ENCODE data around the gene FAM118B.
"Not testable (repeated sequence)": the region's sequence is repeated elsewhere in the genome, so short reads cannot be mapped to it uniquely, and the experiment has no call there.

FAM118B gene

DNA sequence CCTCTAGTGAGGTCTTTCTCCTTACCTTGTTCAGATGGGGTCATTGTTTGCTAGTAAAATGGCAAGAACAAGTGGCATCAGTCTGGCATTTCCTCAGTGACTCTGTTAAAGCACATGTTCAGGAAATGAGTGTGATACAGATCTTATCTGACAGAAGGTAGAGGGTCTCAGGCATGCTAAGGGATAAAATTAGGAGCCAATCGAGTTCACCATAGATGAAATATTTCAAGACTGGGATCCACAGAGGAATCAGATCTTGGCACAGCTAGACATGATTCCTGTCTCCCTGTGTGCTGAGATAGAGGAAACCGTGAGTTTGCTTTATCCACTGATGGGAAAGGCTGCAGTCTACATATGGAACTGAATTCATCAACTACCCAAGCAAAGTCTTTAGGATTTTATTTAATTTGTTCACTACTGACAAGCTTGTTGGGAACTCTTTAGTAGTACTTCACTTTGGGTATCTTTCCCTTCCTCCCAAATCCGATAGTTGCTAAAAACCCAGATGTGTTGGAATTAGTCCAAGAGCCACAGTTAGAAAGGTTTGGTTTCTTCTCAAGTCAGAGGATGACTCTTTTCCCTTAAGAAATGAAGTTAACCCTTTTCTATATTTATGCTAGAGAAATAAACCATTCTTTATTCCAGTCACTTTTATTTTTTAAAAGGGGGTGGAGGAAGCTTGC, 18.4 kb downstream of the FAM118B start:
- Histone ChIP-seq H3K27ac (ENCODE audit: low read length) (no peak overlapping the region), H3K4me3 (ENCODE audit: low read length) (no peak overlapping the region), H3K27me3 (ENCODE audit: insufficient read depth, low read length) (no peaks in the 10 kb centered on the region), H3K36me3 (ENCODE audit: insufficient read depth, low read depth, low read length) (peaks cover 17% of the 10 kb centered on the region), H3K4me1 (ENCODE audit: insufficient read depth, low read length) (no peaks in the 10 kb centered on the region), H3K9ac (ENCODE audit: low read depth, low read length) (no peak overlapping the region), H3K9me3 (ENCODE audit: insufficient read depth, low read depth, low read length) (no peaks in the 10 kb centered on the region)

DNA sequence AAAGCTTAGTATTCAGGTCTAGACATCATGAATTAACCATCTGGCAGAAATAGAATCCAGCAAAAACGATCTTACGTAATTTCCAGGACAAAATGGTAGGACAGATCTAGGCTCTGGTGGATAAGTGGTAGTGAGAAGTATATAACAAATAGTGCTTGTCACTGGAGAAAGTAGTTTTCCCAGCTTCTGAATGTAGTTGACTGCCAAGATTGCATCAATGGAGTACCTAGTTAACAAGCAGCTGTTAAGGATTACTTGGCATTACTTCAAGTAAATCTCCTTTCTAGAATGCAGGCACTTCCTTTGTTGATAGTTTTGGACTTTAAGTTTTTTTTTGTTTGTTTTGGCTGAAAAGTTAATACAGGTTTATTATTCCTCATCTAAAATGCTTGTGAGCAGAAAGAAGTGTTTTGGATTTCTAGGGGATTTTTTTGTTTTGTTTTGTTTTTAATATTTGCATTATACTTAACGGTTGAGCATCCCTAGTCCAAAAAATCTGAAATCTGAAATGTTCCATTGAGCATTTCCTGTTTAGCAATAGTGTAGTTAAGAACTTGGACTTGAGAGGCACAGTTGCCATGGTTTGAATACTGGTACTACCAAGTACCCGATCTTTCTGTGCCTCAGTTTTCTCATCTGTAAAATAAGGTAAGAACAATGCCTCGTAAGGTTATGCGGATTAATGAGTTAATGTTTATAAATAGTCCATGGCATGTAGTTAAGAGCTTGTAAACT, 20.3 kb downstream of the FAM118B start:
- Histone ChIP-seq H3K36me3 (ENCODE audit: insufficient read depth, low read depth, low read length) (peaks cover 34% of the 10 kb centered on the region), H3K27ac (ENCODE audit: low read length) (no peak overlapping the region), H3K4me3 (ENCODE audit: low read length) (no peak overlapping the region), H3K4me1 (ENCODE audit: insufficient read depth, low read length) (no peaks in the 10 kb centered on the region), H3K9me3 (ENCODE audit: insufficient read depth, low read depth, low read length) (no peaks in the 10 kb centered on the region), H3K9ac (ENCODE audit: low read depth, low read length) (no peak overlapping the region), H3K27me3 (ENCODE audit: insufficient read depth, low read length) (no peaks in the 10 kb centered on the region)

DNA sequence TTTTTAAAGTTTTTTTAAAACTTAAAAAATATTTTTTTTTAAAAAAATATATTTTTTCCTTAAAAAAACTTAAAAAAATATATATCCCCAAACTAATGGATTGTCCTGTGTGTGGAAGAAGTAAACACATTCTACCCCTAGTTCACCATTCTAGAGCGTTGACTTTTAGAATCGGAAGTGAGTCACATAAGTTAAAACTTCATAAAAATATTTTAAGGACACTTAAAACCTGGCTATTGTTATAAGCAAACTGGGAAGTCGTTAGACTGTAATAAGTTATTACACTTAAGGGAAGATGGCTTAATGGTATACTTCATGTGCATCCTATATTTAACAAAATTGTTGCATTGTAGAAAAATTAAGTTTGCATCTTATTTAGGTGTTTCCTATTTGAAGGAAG, 21.1 kb downstream of the FAM118B start:
- peaks cover 34% of the 10 kb centered on the region for H3K36me3 ChIP-seq (ENCODE audit: insufficient read depth, low read depth, low read length)
- no peaks in the 10 kb centered on the region for H3K27me3 ChIP-seq (ENCODE audit: insufficient read depth, low read length)
- H3K4me3 ChIP-seq (ENCODE audit: low read length), result no peak overlapping the region
- H3K27ac ChIP-seq (ENCODE audit: low read length), result no peak overlapping the region
- no peak overlapping the region for H3K9ac ChIP-seq (ENCODE audit: low read depth, low read length)
- H3K9me3 ChIP-seq (ENCODE audit: insufficient read depth, low read depth, low read length), result no peaks in the 10 kb centered on the region
- H3K4me1 ChIP-seq (ENCODE audit: insufficient read depth, low read length), result no peaks in the 10 kb centered on the region

DNA sequence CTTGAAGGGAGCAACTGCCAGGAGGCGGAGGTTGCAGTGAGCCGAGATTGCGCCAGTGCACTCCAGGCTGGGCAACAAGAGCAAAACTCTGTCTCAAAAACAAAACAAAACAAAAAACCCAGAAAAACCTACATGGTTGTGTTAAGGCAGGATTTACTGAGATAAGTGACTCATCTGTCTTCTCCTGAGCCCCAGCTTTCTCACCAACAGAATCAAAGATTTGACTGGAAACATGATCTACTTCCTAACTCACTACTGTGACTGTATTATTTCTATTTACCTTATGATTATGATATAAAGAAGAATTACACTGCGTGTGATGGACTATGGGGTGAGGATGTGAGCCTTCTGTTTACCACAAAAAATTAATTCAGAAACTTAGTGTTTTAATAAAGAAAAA, 21.8 kb downstream of the FAM118B start:
- Histone ChIP-seq H3K36me3 (ENCODE audit: insufficient read depth, low read depth, low read length) (peaks cover 37% of the 10 kb centered on the region), H3K27me3 (ENCODE audit: insufficient read depth, low read length) (no peaks in the 10 kb centered on the region), H3K9me3 (ENCODE audit: insufficient read depth, low read depth, low read length) (no peaks in the 10 kb centered on the region), H3K9ac (ENCODE audit: low read depth, low read length) (no peak overlapping the region), H3K27ac (ENCODE audit: low read length) (no peak overlapping the region), H3K4me1 (ENCODE audit: insufficient read depth, low read length) (no peaks in the 10 kb centered on the region), H3K4me3 (ENCODE audit: low read length) (no peak overlapping the region)

DNA sequence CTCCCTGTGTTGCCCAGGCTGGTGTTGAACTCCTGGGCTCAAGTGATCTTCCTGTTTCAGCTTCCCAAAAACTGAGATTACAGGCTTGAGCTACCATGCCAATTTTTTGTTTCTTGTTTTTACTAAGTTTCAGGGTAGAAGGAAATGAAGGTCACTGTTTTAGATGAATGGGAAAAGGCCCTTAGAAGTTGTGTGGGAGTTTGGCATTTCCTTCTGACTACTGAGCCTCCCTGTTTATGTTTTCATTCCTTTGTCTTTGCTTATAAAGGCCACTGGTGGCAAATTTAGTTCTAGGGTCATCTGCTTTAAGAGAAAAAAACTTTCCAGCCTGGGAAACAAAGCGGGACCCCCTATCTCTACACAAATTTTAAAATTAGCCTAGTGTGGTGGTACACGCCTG, 35.1 kb downstream of the FAM118B start:
- Histone ChIP-seq H3K27ac (ENCODE audit: low read length) (no peak overlapping the region), H3K9me3 (ENCODE audit: insufficient read depth, low read depth, low read length) (no peaks in the 10 kb centered on the region), H3K9ac (ENCODE audit: low read depth, low read length) (no peak overlapping the region), H3K4me1 (ENCODE audit: insufficient read depth, low read length) (no peaks in the 10 kb centered on the region), H3K4me3 (ENCODE audit: low read length) (no peak overlapping the region), H3K36me3 (ENCODE audit: insufficient read depth, low read depth, low read length) (peaks cover 49% of the 10 kb centered on the region), H3K27me3 (ENCODE audit: insufficient read depth, low read length) (no peaks in the 10 kb centered on the region)

DNA sequence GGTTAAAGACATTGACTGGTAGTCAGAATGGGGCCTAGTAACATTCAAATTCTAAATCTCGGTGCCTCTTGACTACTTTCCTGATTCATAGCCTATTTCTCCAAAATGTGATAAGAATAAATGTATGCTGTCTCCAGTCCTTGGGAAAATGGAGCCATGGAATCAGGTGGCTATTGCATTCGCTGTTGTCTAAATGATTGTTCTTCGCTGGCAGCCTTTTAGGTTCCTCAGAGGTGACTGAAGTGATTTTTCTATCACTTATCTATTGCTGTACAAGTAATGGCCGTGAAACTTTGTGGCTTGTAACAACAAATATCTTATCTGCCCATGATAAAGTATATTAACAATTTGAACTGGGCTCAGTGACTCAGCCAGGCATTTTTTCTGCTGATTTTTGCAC, 41.7 kb downstream of the FAM118B start:
- Histone ChIP-seq H3K4me1 (ENCODE audit: insufficient read depth, low read length) (no peaks in the 10 kb centered on the region), H3K36me3 (ENCODE audit: insufficient read depth, low read depth, low read length) (peaks cover 79% of the 10 kb centered on the region), H3K4me3 (ENCODE audit: low read length) (no peak overlapping the region)

DNA sequence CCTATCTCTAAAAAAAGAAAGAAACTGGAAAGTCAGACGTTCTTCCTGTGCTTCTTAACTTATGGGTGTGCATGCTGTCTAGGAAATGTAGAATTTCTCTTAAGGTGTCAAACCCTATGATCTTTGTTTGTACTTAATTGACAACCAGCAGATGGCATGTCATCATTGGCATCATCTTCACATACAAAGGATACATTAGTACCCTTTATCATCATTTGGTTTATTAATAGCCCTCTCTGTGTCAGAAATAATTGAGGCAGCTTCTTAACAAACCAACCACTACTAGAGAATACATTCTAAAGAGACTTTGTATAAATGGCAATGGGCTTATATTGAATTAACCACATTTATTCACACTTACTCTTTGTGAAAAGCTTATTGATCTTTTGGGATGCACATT, 43.2 kb downstream of the FAM118B start:
- Histone ChIP-seq H3K27ac (ENCODE audit: low read length) (no peak overlapping the region), H3K9me3 (ENCODE audit: insufficient read depth, low read depth, low read length) (no peaks in the 10 kb centered on the region), H3K36me3 (ENCODE audit: insufficient read depth, low read depth, low read length) (peaks cover 84% of the 10 kb centered on the region), H3K27me3 (ENCODE audit: insufficient read depth, low read length) (no peaks in the 10 kb centered on the region), H3K9ac (ENCODE audit: low read depth, low read length) (no peak overlapping the region), H3K4me1 (ENCODE audit: insufficient read depth, low read length) (no peaks in the 10 kb centered on the region), H3K4me3 (ENCODE audit: low read length) (no peak overlapping the region)

More for the DNA sequence above, 41.7 kb downstream of the FAM118B start:
- H3K27ac ChIP-seq (ENCODE audit: low read length), result no peak overlapping the region
- no peaks in the 10 kb centered on the region for H3K27me3 ChIP-seq (ENCODE audit: insufficient read depth, low read length)
- H3K9ac ChIP-seq (ENCODE audit: low read depth, low read length), result no peak overlapping the region
- no peaks in the 10 kb centered on the region for H3K9me3 ChIP-seq (ENCODE audit: insufficient read depth, low read depth, low read length)

DNA sequence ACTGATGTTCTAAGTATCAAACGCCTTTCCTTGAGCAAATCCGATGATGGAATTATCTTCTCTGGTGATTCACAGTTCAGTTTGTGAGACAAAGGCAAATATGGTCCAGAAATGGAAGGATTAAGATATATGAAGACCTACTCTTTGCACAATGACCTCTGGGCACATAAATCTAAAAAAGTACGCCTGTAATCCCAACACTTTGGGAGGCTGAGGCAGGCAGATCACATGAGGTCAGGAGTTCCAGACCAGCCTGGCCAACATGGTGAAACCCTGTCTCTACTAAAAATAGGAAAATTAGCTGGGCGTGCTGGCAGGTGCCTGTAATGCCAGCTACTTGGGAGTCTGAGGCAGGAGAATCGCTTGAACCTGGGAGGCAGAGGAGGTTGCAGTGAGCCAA, 43.9 kb downstream of the FAM118B start:
- not testable (repeated sequence) for H3K27me3 ChIP-seq (ENCODE audit: insufficient read depth, low read length); H3K4me3 ChIP-seq (ENCODE audit: low read length); H3K9ac ChIP-seq (ENCODE audit: low read depth, low read length); H3K4me1 ChIP-seq (ENCODE audit: insufficient read depth, low read length); H3K9me3 ChIP-seq (ENCODE audit: insufficient read depth, low read depth, low read length); H3K27ac ChIP-seq (ENCODE audit: low read length)
- H3K36me3 ChIP-seq (ENCODE audit: insufficient read depth, low read depth, low read length), result peaks cover 85% of the 10 kb centered on the region

DNA sequence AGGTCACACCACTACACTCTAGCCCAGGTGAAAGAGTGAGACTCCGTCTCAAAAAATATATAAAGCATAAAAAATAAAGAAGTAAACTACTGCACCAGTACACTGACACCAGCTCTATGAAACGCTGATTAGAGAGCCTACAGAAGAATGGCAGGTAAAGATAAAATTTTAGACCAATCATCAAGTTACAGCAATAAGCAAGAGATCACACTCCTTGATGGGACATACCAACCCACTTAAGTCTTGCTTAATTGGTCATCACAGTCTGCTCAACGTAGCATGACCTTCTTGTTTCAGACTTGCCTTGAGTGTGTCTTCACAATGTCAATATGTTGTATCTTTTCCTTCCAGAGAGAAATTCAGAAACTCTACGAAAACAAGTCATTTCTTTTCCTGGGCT, 44.6 kb downstream of the FAM118B start:
- no peaks in the 10 kb centered on the region for H3K9me3 ChIP-seq (ENCODE audit: insufficient read depth, low read depth, low read length)
- H3K27ac ChIP-seq (ENCODE audit: low read length), result no peak overlapping the region
- H3K27me3 ChIP-seq (ENCODE audit: insufficient read depth, low read length), result no peaks in the 10 kb centered on the region
- H3K4me3 ChIP-seq (ENCODE audit: low read length), result no peak overlapping the region
- peaks cover 85% of the 10 kb centered on the region for H3K36me3 ChIP-seq (ENCODE audit: insufficient read depth, low read depth, low read length)
- H3K9ac ChIP-seq (ENCODE audit: low read depth, low read length), result no peak overlapping the region
- H3K4me1 ChIP-seq (ENCODE audit: insufficient read depth, low read length), result no peaks in the 10 kb centered on the region

DNA sequence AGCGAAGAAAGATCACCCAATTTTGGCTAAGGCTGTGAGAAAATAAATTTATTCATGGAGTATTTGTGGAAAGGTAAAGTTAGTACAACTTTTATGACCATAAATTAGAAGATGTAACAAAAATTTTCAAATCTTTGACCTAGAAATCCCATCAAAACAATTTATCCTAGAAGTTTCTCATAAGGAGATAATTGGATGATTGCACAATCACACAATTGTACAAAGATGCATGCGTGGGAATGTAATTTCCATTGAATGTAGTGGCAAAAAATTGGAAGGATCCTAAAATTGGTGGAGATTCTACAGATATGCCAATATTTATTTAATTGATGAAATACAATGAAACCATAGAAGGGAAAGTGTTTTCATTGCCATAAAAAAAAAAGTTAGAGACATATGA, 45.6 kb downstream of the FAM118B start:
- Histone ChIP-seq H3K4me3 (ENCODE audit: low read length) (no peak overlapping the region), H3K27ac (ENCODE audit: low read length) (no peak overlapping the region), H3K36me3 (ENCODE audit: insufficient read depth, low read depth, low read length) (peaks cover 88% of the 10 kb centered on the region), H3K4me1 (ENCODE audit: insufficient read depth, low read length) (no peaks in the 10 kb centered on the region), H3K9ac (ENCODE audit: low read depth, low read length) (no peak overlapping the region), H3K9me3 (ENCODE audit: insufficient read depth, low read depth, low read length) (no peaks in the 10 kb centered on the region), H3K27me3 (ENCODE audit: insufficient read depth, low read length) (no peaks in the 10 kb centered on the region)

DNA sequence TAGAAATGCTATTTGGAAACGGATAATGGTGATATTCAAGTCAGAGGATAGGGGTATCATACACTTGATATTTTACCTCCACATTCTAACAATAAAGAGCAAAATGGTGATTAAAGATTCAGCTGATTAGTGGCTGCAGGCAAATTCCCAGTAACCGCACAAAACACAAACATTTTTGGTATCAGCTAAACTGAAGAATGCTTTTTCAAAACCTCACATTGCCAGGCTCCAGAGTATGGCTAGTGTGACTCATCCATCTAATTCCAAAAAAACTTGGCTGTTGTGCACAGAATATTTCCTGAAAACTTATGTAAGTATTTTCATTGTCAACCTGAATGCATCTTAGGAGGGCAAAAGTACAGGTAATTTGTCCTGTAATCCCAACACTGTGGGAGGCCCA, 46.2 kb downstream of the FAM118B start:
- peaks cover 88% of the 10 kb centered on the region for H3K36me3 ChIP-seq (ENCODE audit: insufficient read depth, low read depth, low read length)

DNA sequence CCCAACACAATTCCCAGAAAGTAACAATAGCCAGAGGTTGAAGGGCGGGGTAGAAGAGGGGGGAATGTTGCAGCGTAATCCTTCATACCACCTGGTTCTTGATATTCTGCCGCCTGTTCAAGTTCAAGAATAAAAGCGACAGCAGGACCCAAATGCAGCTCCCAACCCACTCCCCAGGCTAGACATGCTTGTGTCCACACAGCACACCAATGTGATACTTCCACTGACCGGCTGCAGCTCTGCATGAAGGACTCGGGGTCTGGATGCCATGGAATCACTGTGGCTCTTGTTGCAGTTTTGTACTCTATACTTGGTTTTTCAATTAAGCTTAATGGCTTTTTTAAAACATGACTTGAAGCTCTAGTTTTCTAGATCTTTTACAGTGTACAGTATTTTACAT, 50.6 kb downstream of the FAM118B start:
- no peak overlapping the region for H3K4me3 ChIP-seq (ENCODE audit: low read length)
- H3K9ac ChIP-seq (ENCODE audit: low read depth, low read length), result no peak overlapping the region
- H3K4me1 ChIP-seq (ENCODE audit: insufficient read depth, low read length), result no peaks in the 10 kb centered on the region
- H3K9me3 ChIP-seq (ENCODE audit: insufficient read depth, low read depth, low read length), result no peaks in the 10 kb centered on the region
- H3K27me3 ChIP-seq (ENCODE audit: insufficient read depth, low read length), result no peaks in the 10 kb centered on the region
- no peak overlapping the region for H3K27ac ChIP-seq (ENCODE audit: low read length)
- H3K36me3 ChIP-seq (ENCODE audit: insufficient read depth, low read depth, low read length), result peaks cover 91% of the 10 kb centered on the region

More for the DNA sequence above, 46.2 kb downstream of the FAM118B start:
- Histone ChIP-seq H3K4me1 (ENCODE audit: insufficient read depth, low read length) (no peaks in the 10 kb centered on the region), H3K9me3 (ENCODE audit: insufficient read depth, low read depth, low read length) (no peaks in the 10 kb centered on the region), H3K27me3 (ENCODE audit: insufficient read depth, low read length) (no peaks in the 10 kb centered on the region), H3K9ac (ENCODE audit: low read depth, low read length) (no peak overlapping the region), H3K27ac (ENCODE audit: low read length) (no peak overlapping the region), H3K4me3 (ENCODE audit: low read length) (no peak overlapping the region)

Data from iPS-20b (cell line).